Epithelial cell of esophagus (primary cell): ENCODE results near the gene SLC39A2.

Experiments used
- DNase-seq: peaks from one replicate; pipeline ENCODE4 v3.0.0; 2010; ENCODE audit warnings: low read depth
- H3K4me3 ChIP-seq: 2 replicates; pipeline ENCODE4 v1.5.1; 2011; ENCODE audit warnings: mild to moderate bottlenecking, low read length, control low read depth
- TF ChIP-seq, protein P1 (sequence below): IDR thresholded peaks from 2 replicates; pipeline ENCODE4 v1.5.1; 2011; ENCODE audit warnings: low read depth, mild to moderate bottlenecking, low read length, control low read depth, inconsistent platforms; ENCODE audit not compliant: insufficient read depth; ENCODE audit errors: missing control alignments

Gene SLC39A2

DNA sequence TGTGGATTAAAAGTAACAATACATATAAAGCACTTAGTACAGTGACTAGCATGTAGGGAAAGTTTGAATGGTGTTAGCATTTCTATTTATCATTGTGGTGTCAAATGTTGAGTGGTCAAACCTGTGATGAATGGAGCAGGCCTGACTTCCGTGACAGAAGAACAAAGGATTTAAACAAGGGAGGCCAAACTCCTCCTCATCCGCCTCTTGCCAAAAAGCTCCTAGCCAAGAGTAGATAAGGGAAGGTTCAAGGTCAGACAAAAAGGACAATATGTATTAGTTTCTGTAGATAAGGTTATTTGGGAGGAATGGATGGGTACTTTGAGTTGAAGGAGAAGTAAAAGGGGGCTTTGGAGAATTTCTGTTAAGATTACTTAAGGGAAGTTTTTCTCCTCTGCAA is 49.5 kb downstream of the SLC39A2 start:
- TF ChIP-seq, protein P1, sequence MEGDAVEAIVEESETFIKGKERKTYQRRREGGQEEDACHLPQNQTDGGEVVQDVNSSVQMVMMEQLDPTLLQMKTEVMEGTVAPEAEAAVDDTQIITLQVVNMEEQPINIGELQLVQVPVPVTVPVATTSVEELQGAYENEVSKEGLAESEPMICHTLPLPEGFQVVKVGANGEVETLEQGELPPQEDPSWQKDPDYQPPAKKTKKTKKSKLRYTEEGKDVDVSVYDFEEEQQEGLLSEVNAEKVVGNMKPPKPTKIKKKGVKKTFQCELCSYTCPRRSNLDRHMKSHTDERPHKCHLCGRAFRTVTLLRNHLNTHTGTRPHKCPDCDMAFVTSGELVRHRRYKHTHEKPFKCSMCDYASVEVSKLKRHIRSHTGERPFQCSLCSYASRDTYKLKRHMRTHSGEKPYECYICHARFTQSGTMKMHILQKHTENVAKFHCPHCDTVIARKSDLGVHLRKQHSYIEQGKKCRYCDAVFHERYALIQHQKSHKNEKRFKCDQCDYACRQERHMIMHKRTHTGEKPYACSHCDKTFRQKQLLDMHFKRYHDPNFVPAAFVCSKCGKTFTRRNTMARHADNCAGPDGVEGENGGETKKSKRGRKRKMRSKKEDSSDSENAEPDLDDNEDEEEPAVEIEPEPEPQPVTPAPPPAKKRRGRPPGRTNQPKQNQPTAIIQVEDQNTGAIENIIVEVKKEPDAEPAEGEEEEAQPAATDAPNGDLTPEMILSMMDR = no peak
- DNase-seq = no peak
- no peak overlapping the region for H3K4me3 ChIP-seq

DNA sequence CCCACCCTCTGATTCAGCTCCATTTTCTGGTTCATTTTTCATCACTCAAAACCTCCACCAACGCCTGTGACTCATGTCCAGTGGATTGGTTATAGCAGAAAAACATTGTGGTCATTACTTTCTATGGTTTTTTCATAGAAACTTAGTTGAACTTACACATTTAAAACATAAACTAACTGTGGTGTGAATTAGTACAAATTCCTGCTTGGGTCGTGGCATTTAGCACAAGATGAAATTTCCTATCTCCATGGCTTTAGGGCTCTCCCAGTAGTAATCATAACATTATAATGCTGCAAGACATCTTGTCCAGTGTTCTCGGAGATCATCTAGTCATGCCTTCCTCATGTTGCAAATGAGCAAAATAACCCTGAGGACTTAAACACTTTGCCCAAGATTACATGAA is 50.2 kb downstream of the SLC39A2 start:
- DNase-seq = no peak
- TF ChIP-seq, protein P1 = no peak
- H3K4me3 ChIP-seq = no peak overlapping the region

DNA sequence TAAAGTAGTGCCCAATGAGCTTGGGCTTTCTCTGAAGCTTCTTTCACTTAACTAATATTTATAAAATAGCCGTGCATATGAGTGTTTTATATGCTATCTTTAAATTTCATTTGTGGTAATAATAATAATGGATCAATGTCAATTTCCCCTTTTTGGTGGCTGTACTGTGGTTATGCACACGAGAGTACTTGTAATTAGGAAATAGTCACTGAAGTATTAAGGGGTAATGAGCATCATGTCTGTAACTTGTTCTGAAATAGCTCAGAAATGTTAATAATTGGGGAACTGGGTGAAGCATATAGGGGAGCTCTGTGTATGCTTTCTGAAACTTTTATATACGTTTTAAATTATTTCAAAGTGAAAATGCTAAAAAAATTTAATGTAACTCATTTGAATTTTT is 51.5 kb downstream of the SLC39A2 start:
- TF ChIP-seq, protein P1 = no peak
- H3K4me3 ChIP-seq = no peak overlapping the region
- no peak for DNase-seq
